ENCODE measurements around the gene NLN. TPM values are rescaled to one million over a fixed set of nuclear protein-coding genes. Genes with fewer than 3 reads are reported as not detected.
"Not testable (repeated sequence)": the region's sequence is repeated elsewhere in the genome, so short reads cannot be mapped to it uniquely, and the experiment has no call there.

The NLN gene
- 1 to 10 TPM; 1.8 to 2.3 TPM for total RNA-seq
- total RNA-seq, result 3.7 to 13.7 reads per million in 2 donors

- no peaks in the 10 kb centered on the region for H3K9me3 ChIP-seq (ENCODE audit: control insufficient read depth, low read length, poor library complexity, severe bottlenecking)
- H3K27me3 Mint-ChIP-seq, result no peaks in the 10 kb centered on the region
- DNase-seq (peak; percentile 80 to 89 (median 86)), ATAC-seq (peak; percentile 90)
- no peaks in the 10 kb centered on the region for H3K36me3 Mint-ChIP-seq (ENCODE audit: low read depth)
- peak within 1 kb of the TSS; percentile 96 for H3K4me3 Mint-ChIP-seq
- H3K4me1 Mint-ChIP-seq, result peaks cover 24% of the 10 kb centered on the region
- H3K27ac Mint-ChIP-seq, result peak within 1 kb of the TSS; percentile 70
Observed at GRCh38 chr5:65721720-65722574, at the start of gene NLN, which contains the start of gene SGTB. Gene NLN (plus strand): TSS chr5:65722205. CDS start chr5:65722374, 169 bp downstream. Gene SGTB (minus strand): TSS chr5:65722109. CDS start chr5:65720807, 1,302 bp downstream.

- DNase-seq (no peak), ATAC-seq (no peak)
- H3K9me3 ChIP-seq (ENCODE audit: control insufficient read depth, low read length, poor library complexity, severe bottlenecking), result no peaks in the 10 kb centered on the region
- Mint-ChIP-seq H3K27ac (no peak overlapping the region), H3K4me1 (peaks cover 24% of the 10 kb centered on the region), H3K36me3 (ENCODE audit: low read depth) (peaks cover 25% of the 10 kb centered on the region), H3K4me3 (no peak overlapping the region), H3K27me3 (no peaks in the 10 kb centered on the region)
Observed at GRCh38 chr5:65672796-65673195, 49.2 kb upstream of the NLN start.

GRCh38 chr5:65674749-65675148 is 47.3 kb upstream of the NLN start:
- Mint-ChIP-seq H3K27ac (peak overlapping the region; percentile 14), H3K4me3 (no peak overlapping the region), H3K27me3 (no peaks in the 10 kb centered on the region), H3K36me3 (ENCODE audit: low read depth) (peaks cover 31% of the 10 kb centered on the region), H3K4me1 (peaks cover 33% of the 10 kb centered on the region)
- ATAC-seq (no peak), DNase-seq (no peak)
- no peaks in the 10 kb centered on the region for H3K9me3 ChIP-seq (ENCODE audit: control insufficient read depth, low read length, poor library complexity, severe bottlenecking)

- peaks cover 36% of the 10 kb centered on the region for H3K4me1 Mint-ChIP-seq
- ATAC-seq; DNase-seq; H3K27me3 Mint-ChIP-seq; H3K4me3 Mint-ChIP-seq; H3K9me3 ChIP-seq (ENCODE audit: control insufficient read depth, low read length, poor library complexity, severe bottlenecking); H3K27ac Mint-ChIP-seq: not testable (repeated sequence)
- peaks cover 36% of the 10 kb centered on the region for H3K36me3 Mint-ChIP-seq (ENCODE audit: low read depth)
Observed at GRCh38 chr5:65676056-65676455, 45.9 kb upstream of the NLN start.

- Mint-ChIP-seq H3K4me3 (no peak overlapping the region), H3K27ac (no peak overlapping the region), H3K27me3 (no peaks in the 10 kb centered on the region), H3K4me1 (peaks cover 34% of the 10 kb centered on the region), H3K36me3 (ENCODE audit: low read depth) (peaks cover 34% of the 10 kb centered on the region)
- ATAC-seq, result no peak
- no peak for DNase-seq
- no peaks in the 10 kb centered on the region for H3K9me3 ChIP-seq (ENCODE audit: control insufficient read depth, low read length, poor library complexity, severe bottlenecking)
Observed at GRCh38 chr5:65682148-65682547, 39.9 kb upstream of the NLN start.

GRCh38 chr5:65693121-65693520 is 28.9 kb upstream of the NLN start:
- no peaks in the 10 kb centered on the region for H3K9me3 ChIP-seq (ENCODE audit: control insufficient read depth, low read length, poor library complexity, severe bottlenecking)
- H3K4me1 Mint-ChIP-seq, result peaks cover 8% of the 10 kb centered on the region
- DNase-seq, result no peak
- no peak overlapping the region for H3K27ac Mint-ChIP-seq
- H3K27me3 Mint-ChIP-seq, result no peaks in the 10 kb centered on the region
- ATAC-seq, result no peak
- H3K36me3 Mint-ChIP-seq (ENCODE audit: low read depth), result peaks cover 10% of the 10 kb centered on the region
- peak overlapping the region; percentile 64 for H3K4me3 Mint-ChIP-seq

GRCh38 chr5:65695162-65695755 is 26.7 kb upstream of the NLN start:
- ATAC-seq (no peak), DNase-seq (no peak)
- Mint-ChIP-seq H3K36me3 (ENCODE audit: low read depth) (peaks cover 14% of the 10 kb centered on the region), H3K4me1 (peaks cover 14% of the 10 kb centered on the region), H3K27me3 (no peaks in the 10 kb centered on the region), H3K27ac (no peak overlapping the region), H3K4me3 (no peak overlapping the region)
- H3K9me3 ChIP-seq (ENCODE audit: control insufficient read depth, low read length, poor library complexity, severe bottlenecking), result no peaks in the 10 kb centered on the region

GRCh38 chr5:65695896-65696295 is 26.1 kb upstream of the NLN start:
- peaks cover 11% of the 10 kb centered on the region for H3K4me1 Mint-ChIP-seq
- peaks cover 11% of the 10 kb centered on the region for H3K36me3 Mint-ChIP-seq (ENCODE audit: low read depth)
- no peaks in the 10 kb centered on the region for H3K27me3 Mint-ChIP-seq

GRCh38 chr5:65696892-65697291 is 25.1 kb upstream of the NLN start:
- H3K4me3 Mint-ChIP-seq, result no peak overlapping the region
- no peak for ATAC-seq
- H3K36me3 Mint-ChIP-seq (ENCODE audit: low read depth), result peaks cover 8% of the 10 kb centered on the region

More at GRCh38 chr5:65695896-65696295, 26.1 kb upstream of the NLN start:
- Mint-ChIP-seq H3K4me3 (no peak overlapping the region), H3K27ac (no peak overlapping the region)
- DNase-seq (no peak), ATAC-seq (no peak)
- H3K9me3 ChIP-seq (ENCODE audit: control insufficient read depth, low read length, poor library complexity, severe bottlenecking), result no peaks in the 10 kb centered on the region

GRCh38 chr5:65699338-65699737 is 22.7 kb upstream of the NLN start:
- ATAC-seq (no peak), DNase-seq (no peak)
- H3K4me3 Mint-ChIP-seq, result no peak overlapping the region
- no peak overlapping the region for H3K27ac Mint-ChIP-seq
- H3K9me3 ChIP-seq (ENCODE audit: control insufficient read depth, low read length, poor library complexity, severe bottlenecking), result no peaks in the 10 kb centered on the region
- peaks cover 6% of the 10 kb centered on the region for H3K36me3 Mint-ChIP-seq (ENCODE audit: low read depth)
- H3K4me1 Mint-ChIP-seq, result peaks cover 6% of the 10 kb centered on the region
- no peaks in the 10 kb centered on the region for H3K27me3 Mint-ChIP-seq

More at GRCh38 chr5:65696892-65697291, 25.1 kb upstream of the NLN start:
- H3K4me1 Mint-ChIP-seq, result peaks cover 11% of the 10 kb centered on the region
- H3K27me3 Mint-ChIP-seq, result no peaks in the 10 kb centered on the region
- no peak for DNase-seq
- no peaks in the 10 kb centered on the region for H3K9me3 ChIP-seq (ENCODE audit: control insufficient read depth, low read length, poor library complexity, severe bottlenecking)
- H3K27ac Mint-ChIP-seq, result no peak overlapping the region

GRCh38 chr5:65702036-65702435 is 20.0 kb upstream of the NLN start:
- H3K27ac Mint-ChIP-seq, result no peak overlapping the region

GRCh38 chr5:65704621-65705239 is 17.3 kb upstream of the NLN start:
- no peak for DNase-seq
- Mint-ChIP-seq H3K36me3 (ENCODE audit: low read depth) (peaks cover 4% of the 10 kb centered on the region), H3K27ac (peak overlapping the region; percentile 37), H3K4me3 (no peak overlapping the region), H3K4me1 (peaks cover 3% of the 10 kb centered on the region), H3K27me3 (no peaks in the 10 kb centered on the region)
- no peak for ATAC-seq
- H3K9me3 ChIP-seq (ENCODE audit: control insufficient read depth, low read length, poor library complexity, severe bottlenecking), result no peaks in the 10 kb centered on the region

More at GRCh38 chr5:65702036-65702435, 20.0 kb upstream of the NLN start:
- H3K27me3 Mint-ChIP-seq, result no peaks in the 10 kb centered on the region
- no peak for DNase-seq
- peaks cover 9% of the 10 kb centered on the region for H3K4me1 Mint-ChIP-seq
- H3K9me3 ChIP-seq (ENCODE audit: control insufficient read depth, low read length, poor library complexity, severe bottlenecking), result no peaks in the 10 kb centered on the region
- no peak overlapping the region for H3K4me3 Mint-ChIP-seq
- ATAC-seq, result no peak
- peaks cover 8% of the 10 kb centered on the region for H3K36me3 Mint-ChIP-seq (ENCODE audit: low read depth)

GRCh38 chr5:65707663-65708062 is 14.3 kb upstream of the NLN start:
- ATAC-seq, result no peak
- Mint-ChIP-seq H3K4me1 (peaks cover 9% of the 10 kb centered on the region), H3K27ac (no peak overlapping the region), H3K4me3 (no peak overlapping the region), H3K27me3 (no peaks in the 10 kb centered on the region), H3K36me3 (ENCODE audit: low read depth) (peaks cover 5% of the 10 kb centered on the region)
- H3K9me3 ChIP-seq (ENCODE audit: control insufficient read depth, low read length, poor library complexity, severe bottlenecking), result no peaks in the 10 kb centered on the region
- DNase-seq, result no peak
